MCF 10A (cell line): Measurements from ENCODE around the gene LUZP1. TPM values are rescaled to one million over a fixed set of nuclear protein-coding genes. Genes with fewer than 3 reads are reported as not detected.

Source experiments
- BruUV-seq: library from RNA; stranded (reverse); fragments of 400-500 nt; replicated peaks from 2 replicates; lab custom pipeline; 2021; lab: Mats Ljungman, UMichigan
- CTCF ChIA-PET: fragments of 300-600 bp; sonication (Branson Sonifier 250); formaldehyde crosslinking; extraction: SDS; loops from one replicate; lab custom pipeline; 2021; ENCODE audit warnings: antibody characterized with exemption, inconsistent platforms; lab: Yijun Ruan, JAX
- POLR2A ChIA-PET: fragments of 300-600, 350-650 bp; sonication (Branson Sonifier 250); formaldehyde crosslinking; extraction: SDS; loops from one replicate; lab custom pipeline; 2020; ENCODE audit warnings: antibody characterized with exemption, inconsistent platforms; lab: Yijun Ruan, JAX
- DNase-seq: peaks from one replicate; pipeline ENCODE4 v3.0.0-alpha.2; 2018; ENCODE audit not compliant: unreplicated experiment
- H3K27ac Mint-ChIP-seq: one replicate; pipeline ENCODE4 v1.8.0; 2022; ENCODE audit warnings: mild to moderate bottlenecking, low read depth, mixed read lengths; ENCODE audit not compliant: unreplicated experiment
- H3K27me3 Mint-ChIP-seq: one replicate; pipeline ENCODE4 v1.8.0; 2022; ENCODE audit warnings: mixed read lengths; ENCODE audit not compliant: insufficient read depth, unreplicated experiment
- H3K36me3 Mint-ChIP-seq: one replicate; pipeline ENCODE4 v1.8.0; 2022; ENCODE audit warnings: mild to moderate bottlenecking, moderate library complexity, mixed read lengths; ENCODE audit not compliant: insufficient read depth, unreplicated experiment
- H3K4me1 Mint-ChIP-seq: one replicate; pipeline ENCODE4 v1.8.0; 2022; ENCODE audit warnings: mixed read lengths; ENCODE audit not compliant: insufficient read depth, unreplicated experiment
- H3K4me3 Mint-ChIP-seq: one replicate; pipeline ENCODE4 v1.8.0; 2022; ENCODE audit warnings: mild to moderate bottlenecking, moderate library complexity, mixed read lengths; ENCODE audit not compliant: unreplicated experiment
- H3K9me3 Mint-ChIP-seq: one replicate; pipeline ENCODE4 v1.8.0; 2022; ENCODE audit warnings: mixed read lengths; ENCODE audit not compliant: unreplicated experiment
- CTCF ChIP-seq: fragments of 200-600 bp; IDR thresholded peaks from one replicate; pipeline ENCODE4 v1.8.0; 2022; ENCODE audit warnings: antibody characterized with exemption, mild to moderate bottlenecking; ENCODE audit not compliant: unreplicated experiment
- intact Hi-C: fragments of 100-400 bp; cut with micrococcal nuclease; formaldehyde crosslinking; loops from 2 replicates; pipeline ENCODE4 v1.14.1; 2022
- total RNA-seq: library from RNA; stranded (reverse); gene quantifications from 2 replicates; pipeline ENCODE4 v1.2.3, GENCODE V29; 2022

LUZP1 gene
- total RNA-seq, 1 experiment from 2014 or later, result 37.2 TPM

- CTCF ChIA-PET, result interaction anchor here (0.7 to 1.3 kb wide), 2 partner anchors 17 to 68 kb away, joined by 3 to 10 read pairs; no protein-coding TSS in a partner anchor
Observed at GRCh38 chr1:23167353-23168078, 1.1 kb downstream of the LUZP1 start.

GRCh38 chr1:23166854-23167253 is 1.8 kb downstream of the LUZP1 start:
- no peaks in the 10 kb centered on the region for H3K9me3 Mint-ChIP-seq
- peak overlapping the region; percentile 68 for H3K27ac Mint-ChIP-seq
- no peak for TF ChIP-seq CTCF
- no peak for DNase-seq
- H3K27me3 Mint-ChIP-seq, result no peaks in the 10 kb centered on the region
- H3K4me1 Mint-ChIP-seq, result peaks cover 30% of the 10 kb centered on the region
- H3K36me3 Mint-ChIP-seq, result peaks cover 15% of the 10 kb centered on the region
- CTCF ChIA-PET, result interaction anchor here (0.7 to 1.3 kb wide), 2 partner anchors 17 to 467 kb away, joined by 3 to 10 read pairs; no protein-coding TSS in a partner anchor
- BruUV-seq, result no TSS peak
- intact Hi-C loops, result loop anchor here (1.0 kb wide), 1 partner anchor 69 kb away; no protein-coding TSS in a partner anchor
- peak overlapping the region; percentile 89 for H3K4me3 Mint-ChIP-seq
- POLR2A ChIA-PET, result interaction anchor here (0.8 to 8.3 kb wide), 17 partner anchors 11 to 392 kb away, joined by 3 to 154 read pairs (median 5); partner anchors contain the start of gene KDM1A

More at GRCh38 chr1:23167353-23168078, 1.1 kb downstream of the LUZP1 start:
- Mint-ChIP-seq H3K4me3 (peak overlapping the region; percentile 89), H3K36me3 (peaks cover 15% of the 10 kb centered on the region), H3K9me3 (no peaks in the 10 kb centered on the region), H3K27me3 (no peaks in the 10 kb centered on the region), H3K27ac (peak overlapping the region; percentile 89), H3K4me1 (peaks cover 30% of the 10 kb centered on the region)
- intact Hi-C loops, result loop anchor here (1.0 kb wide), 1 partner anchor 69 kb away; no protein-coding TSS in a partner anchor
- no TSS peak for BruUV-seq
- POLR2A ChIA-PET, result interaction anchor here (0.6 to 8.3 kb wide), 21 partner anchors 11 to 391 kb away, joined by 3 to 154 read pairs (median 5); partner anchors contain the start of gene KDM1A
- DNase-seq, result peak; percentile 80
- TF ChIP-seq CTCF, result no peak

- ChIA-PET CTCF (interaction anchor here (1.1 to 1.2 kb wide), 3 partner anchors 43 to 64 kb away, joined by 4 to 5 read pairs (median 4); no protein-coding TSS in a partner anchor), POLR2A (interaction anchor here (1.0 to 8.3 kb wide), 3 partner anchors 40 to 65 kb away, joined by 4 to 137 read pairs (median 5); no protein-coding TSS in a partner anchor)
- H3K4me1 Mint-ChIP-seq, result peaks cover 24% of the 10 kb centered on the region
- TF ChIP-seq CTCF, result no peak
- no peaks in the 10 kb centered on the region for H3K9me3 Mint-ChIP-seq
- H3K27me3 Mint-ChIP-seq, result no peaks in the 10 kb centered on the region
- peak; percentile 36 for DNase-seq
- H3K27ac Mint-ChIP-seq, result peak overlapping the region; percentile 35
- H3K4me3 Mint-ChIP-seq, result no peak overlapping the region
- intact Hi-C loops, result no loop called here
- H3K36me3 Mint-ChIP-seq, result no peaks in the 10 kb centered on the region
- BruUV-seq, result no TSS peak
Observed at GRCh38 chr1:23163395-23163794, 5.3 kb downstream of the LUZP1 start.
